ENCODE data around the gene SLC4A1. TPM values are rescaled to one million over a fixed set of nuclear protein-coding genes. Genes with fewer than 3 reads are reported as not detected.
A peak's percentile ranks its signal among the peaks of the same experiment; 100 is the strongest.

SLC4A1 gene
- total RNA-seq, 1 donor from 2014 or later, result 0.35 TPM

GRCh38 chr17:44207743-44208142 is 60.2 kb downstream of the SLC4A1 start:
- no peak for DNase-seq (ENCODE audit: low spot score)

GRCh38 chr17:44207319-44207718 is 60.6 kb downstream of the SLC4A1 start:
- DNase-seq (ENCODE audit: low spot score), result no peak

GRCh38 chr17:44206825-44207155 is 61.1 kb downstream of the SLC4A1 start:
- no peak for DNase-seq (ENCODE audit: low spot score)

DNA sequence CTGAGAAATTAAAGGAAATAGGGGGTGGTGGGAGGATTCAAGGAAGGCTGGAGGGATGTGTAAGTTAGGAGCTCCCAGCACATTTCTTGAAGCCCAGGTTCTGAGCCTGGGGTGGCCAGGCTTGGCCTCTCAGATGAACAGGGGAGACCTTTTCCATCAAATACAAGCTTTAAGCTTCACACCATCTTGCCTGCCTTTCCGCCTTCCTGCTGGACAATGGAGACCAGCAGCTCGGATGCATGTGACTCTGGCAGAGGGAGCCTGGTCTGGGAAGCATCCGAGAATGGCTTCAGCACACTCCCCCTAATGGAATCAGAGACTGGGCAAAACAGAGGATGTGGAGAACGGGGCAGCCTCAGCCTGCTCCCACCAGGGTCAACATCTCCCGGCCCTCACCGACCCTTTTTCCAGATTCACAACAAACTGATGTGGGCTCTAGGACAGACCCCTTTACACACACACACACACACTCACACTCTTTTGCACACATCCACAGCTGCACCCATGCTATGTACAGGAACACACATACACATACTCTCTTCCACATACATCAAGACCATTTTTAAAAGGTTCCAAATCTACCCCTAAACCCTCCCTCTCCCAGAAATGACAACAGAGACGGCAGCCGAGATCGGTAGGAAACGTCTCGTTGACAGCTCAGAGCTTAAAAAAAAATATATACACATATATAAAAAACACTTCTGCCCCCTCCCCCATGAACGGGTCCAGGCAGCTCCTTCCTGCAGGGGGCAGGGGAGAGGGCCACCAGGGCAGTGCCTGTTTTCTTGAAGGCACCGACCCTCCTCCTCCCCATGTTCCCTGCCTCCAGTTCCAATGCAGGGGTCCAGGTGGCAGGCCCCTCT is 61.7 kb downstream of the SLC4A1 start:
- no peak for DNase-seq (ENCODE audit: low spot score)

GRCh38 chr17:44204441-44204882 is 63.5 kb downstream of the SLC4A1 start:
- DNase-seq (ENCODE audit: low spot score), result no peak

DNA sequence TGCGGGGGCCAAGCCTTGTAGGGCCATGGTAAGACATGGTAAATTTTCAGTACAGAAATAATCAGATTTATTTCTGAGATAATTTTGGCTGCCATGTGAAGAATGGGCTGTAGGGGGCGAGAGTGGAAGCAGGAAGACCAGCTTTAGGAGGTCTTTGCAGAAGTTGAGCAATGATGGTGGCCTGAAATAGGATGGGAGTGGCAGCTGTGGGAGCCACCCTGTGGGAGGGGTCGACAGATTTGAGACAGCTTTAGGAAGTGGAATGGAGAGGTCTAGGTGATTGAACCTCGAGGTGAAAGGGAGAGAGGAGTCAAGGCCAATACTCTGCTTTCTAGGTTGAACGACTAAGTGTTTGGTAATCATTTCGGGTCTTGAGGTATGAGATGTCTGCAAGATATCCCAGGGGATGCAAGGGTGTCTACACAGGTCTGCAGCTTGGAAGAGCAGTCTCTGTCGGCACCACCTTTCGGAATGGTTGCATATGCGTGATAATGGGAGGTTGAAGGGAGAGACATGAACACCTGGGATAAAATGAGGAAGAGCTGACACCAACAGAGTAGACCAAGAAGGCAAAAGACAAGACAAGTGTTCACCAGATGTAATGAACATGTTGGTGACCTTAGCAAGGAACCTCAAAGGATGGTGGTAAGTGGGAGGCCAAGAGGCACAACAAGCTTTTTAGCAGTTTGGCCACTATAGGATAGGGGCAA is 64.0 kb downstream of the SLC4A1 start:
- no peak for DNase-seq (ENCODE audit: low spot score)

DNA sequence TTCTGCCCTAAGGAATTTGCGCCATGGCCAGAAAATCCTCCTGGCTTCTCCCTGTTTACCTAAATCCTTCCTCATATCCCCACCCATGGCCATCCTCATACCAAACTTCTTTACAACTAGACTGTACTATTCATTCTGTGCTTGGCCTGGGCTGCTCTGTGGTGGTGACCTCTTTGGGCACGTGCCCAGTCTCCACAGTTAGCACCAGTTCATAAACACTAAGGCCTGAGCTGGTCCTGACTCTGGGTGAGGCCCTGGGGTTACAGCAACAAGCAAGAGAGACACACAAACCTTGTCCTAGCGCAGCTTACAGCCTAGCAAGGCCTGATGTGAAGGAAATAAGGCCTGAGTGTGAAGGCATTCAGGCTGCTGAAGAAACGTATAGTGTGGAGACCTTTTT is 65.2 kb downstream of the SLC4A1 start:
- DNase-seq (ENCODE audit: low spot score), result no peak

DNA sequence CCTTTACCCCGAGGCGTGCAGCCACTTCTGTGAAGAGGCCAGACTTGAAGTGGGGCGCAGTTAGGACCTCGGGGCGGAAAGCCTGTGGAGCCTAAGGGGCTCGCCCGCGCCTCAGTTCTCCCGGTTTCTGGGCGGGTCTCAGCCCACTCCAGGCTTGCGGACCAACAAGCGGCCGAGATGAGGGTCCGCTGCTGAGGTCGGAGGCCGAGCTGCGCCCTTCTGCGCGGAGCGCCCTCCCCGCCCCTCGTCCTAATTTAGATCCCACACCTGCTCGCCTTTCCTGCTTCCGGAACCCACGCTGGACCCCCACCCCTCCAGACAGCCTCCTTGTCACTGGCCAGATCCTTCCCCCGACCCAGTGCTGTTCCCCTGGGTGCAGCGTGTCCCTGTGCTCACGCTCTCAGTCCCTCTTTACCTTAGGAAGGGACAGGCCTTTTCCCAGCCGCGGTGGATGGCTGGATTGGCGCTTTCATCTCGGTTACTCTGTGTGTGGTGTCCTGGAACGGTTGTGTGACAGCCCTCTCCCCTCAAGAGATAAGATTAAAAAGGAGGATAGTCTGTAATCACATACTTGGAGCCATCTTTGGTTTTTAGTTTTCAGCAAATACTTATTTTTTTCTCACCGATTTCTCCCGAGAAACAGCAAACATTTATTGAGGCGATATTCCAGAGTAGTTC is 67.3 kb downstream of the SLC4A1 start:
- no peak for DNase-seq (ENCODE audit: low spot score)

GRCh38 chr17:44199553-44200477 is 68.1 kb downstream of the SLC4A1 start, which contains the start of gene ATXN7L3:
ATXN7L3 (minus strand) TSS chr17:44199884; CDS start chr17:44198070, 1,814 bp downstream.
- peak; percentile 100 for DNase-seq (ENCODE audit: low spot score)

GRCh38 chr17:44198721-44199552 is 69.0 kb downstream of the SLC4A1 start:
- DNase-seq (ENCODE audit: low spot score), result peak; percentile 93

Small RNAs within 50 kb of the gene (microRNA-seq; reads per million reads assigned to microRNA genes)
- gene MIR6782 (ENCODE audit: borderline number of aligned reads), result not detected

Other genes with a start within 250 kb of the SLC4A1 start
- gene LSM12, start 201.5 kb downstream of the SLC4A1 start, total RNA-seq, result 55.4 TPM
- gene G6PC3, start 197.4 kb downstream of the SLC4A1 start, total RNA-seq, result 56.7 TPM
- 34.9 TPM for gene HDAC5, start 144.5 kb downstream of the SLC4A1 start, total RNA-seq
- 0.74 TPM for gene HROB, start 126.2 kb downstream of the SLC4A1 start, total RNA-seq
- gene ASB16, start 97.4 kb downstream of the SLC4A1 start, total RNA-seq, result not detected
- 35.8 TPM for gene TMUB2, start 81.2 kb downstream of the SLC4A1 start, total RNA-seq
- 64.5 TPM for gene ATXN7L3, start 68.3 kb downstream of the SLC4A1 start, total RNA-seq
- 41.2 TPM for gene UBTF, start 48.5 kb downstream of the SLC4A1 start, total RNA-seq
- 0.13 TPM for gene RUNDC3A, start 40.5 kb upstream of the SLC4A1 start, total RNA-seq
- gene SLC25A39, start 56.7 kb upstream of the SLC4A1 start, total RNA-seq, result 60.0 TPM
- 278 TPM for gene GRN, start 77.2 kb upstream of the SLC4A1 start, total RNA-seq
- gene FAM171A2, start 95.7 kb upstream of the SLC4A1 start, total RNA-seq, result 3.0 TPM
- 1.4 TPM for gene ITGA2B, start 121.5 kb upstream of the SLC4A1 start, total RNA-seq
- 38.1 TPM for gene GPATCH8, start 235.3 kb upstream of the SLC4A1 start, total RNA-seq

Data from mesenteric fat pad (tissue), 1 donor.